HG03045 (cell line): ENCODE data around the gene SH3GLB2.
A peak's percentile ranks its signal among the peaks of the same experiment; 100 is the strongest.
"Not testable (repeated sequence)": the region's sequence is repeated elsewhere in the genome, so short reads cannot be mapped to it uniquely, and the experiment has no call there.

Experiments used
- ATAC-seq: cut with Tn5 transposase; IDR thresholded peaks from one replicate; pipeline ENCODE4 v1.9.1; 2021; ENCODE audit warnings: mild to moderate bottlenecking, moderate library complexity; ENCODE audit not compliant: unreplicated experiment

Gene SH3GLB2

DNA sequence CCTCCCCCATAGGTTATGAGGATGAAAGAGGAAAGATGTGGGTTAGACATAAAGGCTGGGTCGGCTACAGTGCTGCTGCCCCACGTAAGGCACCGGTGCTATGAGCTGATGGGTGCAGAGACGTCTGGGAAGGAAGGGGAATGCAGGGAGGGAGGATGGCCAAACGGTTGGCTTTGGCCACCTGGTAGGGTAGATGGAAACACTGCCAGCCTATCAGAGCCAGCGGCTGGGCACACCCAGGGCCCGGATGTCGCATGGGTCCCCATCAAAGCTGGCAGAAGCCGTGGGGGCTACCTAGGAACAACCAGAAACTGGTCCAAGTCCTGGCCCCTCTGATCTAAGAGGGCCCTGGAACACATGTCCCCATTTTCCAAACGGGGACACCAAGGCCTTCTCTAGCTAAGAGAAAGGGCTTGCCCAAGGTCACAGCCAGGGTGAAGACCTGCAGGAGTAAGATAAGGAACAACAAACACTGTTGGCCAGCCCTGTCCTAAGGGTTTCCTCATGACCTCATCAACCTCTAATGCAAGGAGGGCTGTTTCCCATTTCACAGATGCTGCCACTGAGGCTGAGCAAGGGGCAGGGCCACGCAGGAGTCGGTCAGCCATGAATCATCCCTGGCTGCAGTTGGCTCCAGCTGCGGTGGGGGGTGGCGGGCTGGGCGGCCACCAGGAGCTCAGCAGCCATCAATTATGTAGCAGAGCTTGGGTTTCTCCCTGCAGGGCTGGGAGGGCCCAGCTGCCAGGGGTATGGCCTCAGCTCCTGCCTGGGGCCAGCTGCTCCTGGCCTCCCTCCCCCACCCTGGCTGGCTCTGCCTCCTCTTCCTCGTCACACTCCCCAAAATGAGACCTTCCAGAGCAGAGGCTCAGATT is 4.9 kb downstream of the SH3GLB2 start:
- no peak for ATAC-seq

DNA sequence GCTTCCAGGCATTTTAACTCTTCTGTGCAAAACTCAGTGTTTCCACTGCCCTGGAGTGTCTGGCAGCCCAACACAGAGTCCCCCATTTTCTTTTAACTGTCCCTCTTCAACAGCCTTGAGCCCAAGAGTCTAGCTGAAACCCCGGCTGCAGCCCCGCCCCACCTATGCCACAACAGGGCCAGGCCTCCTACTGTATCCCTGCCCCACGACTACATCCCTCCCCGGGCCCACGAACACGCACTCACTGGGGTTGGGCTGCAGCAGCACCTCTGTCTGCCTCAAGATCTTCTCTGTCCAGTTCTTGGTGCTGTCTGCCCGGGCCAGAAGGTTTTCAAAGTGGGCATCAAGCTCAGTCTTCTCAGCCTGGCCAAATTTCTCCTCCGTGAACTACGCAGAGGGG is 6.1 kb downstream of the SH3GLB2 start:
- ATAC-seq, result no peak

DNA sequence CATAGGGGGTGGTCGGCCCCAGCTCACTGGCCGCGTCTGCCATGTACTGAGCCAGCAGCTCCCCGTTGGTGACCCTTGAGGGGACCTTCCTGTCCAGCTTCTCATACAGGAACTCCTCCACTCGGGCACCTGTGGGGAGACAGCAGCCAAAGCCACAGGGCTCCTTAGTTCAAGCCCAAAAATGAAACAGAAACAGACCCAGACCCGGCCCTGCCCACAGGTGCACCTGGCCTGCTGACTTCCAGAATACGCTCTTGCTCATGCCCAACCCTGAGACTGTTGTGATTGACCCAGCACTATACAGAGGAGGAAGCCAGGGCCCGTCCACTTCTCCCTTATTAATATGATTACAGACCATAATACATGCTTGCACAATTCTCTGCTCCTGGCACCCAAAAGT is 7.0 kb downstream of the SH3GLB2 start:
- ATAC-seq, result peak; percentile 48

GRCh38 chr9:129014608-129015007 is 13.5 kb downstream of the SH3GLB2 start:
- no peak for ATAC-seq

GRCh38 chr9:129014124-129014523 is 14.0 kb downstream of the SH3GLB2 start:
- no peak for ATAC-seq

- no peak for ATAC-seq
Observed at GRCh38 chr9:129013674-129014073, 14.5 kb downstream of the SH3GLB2 start.

DNA sequence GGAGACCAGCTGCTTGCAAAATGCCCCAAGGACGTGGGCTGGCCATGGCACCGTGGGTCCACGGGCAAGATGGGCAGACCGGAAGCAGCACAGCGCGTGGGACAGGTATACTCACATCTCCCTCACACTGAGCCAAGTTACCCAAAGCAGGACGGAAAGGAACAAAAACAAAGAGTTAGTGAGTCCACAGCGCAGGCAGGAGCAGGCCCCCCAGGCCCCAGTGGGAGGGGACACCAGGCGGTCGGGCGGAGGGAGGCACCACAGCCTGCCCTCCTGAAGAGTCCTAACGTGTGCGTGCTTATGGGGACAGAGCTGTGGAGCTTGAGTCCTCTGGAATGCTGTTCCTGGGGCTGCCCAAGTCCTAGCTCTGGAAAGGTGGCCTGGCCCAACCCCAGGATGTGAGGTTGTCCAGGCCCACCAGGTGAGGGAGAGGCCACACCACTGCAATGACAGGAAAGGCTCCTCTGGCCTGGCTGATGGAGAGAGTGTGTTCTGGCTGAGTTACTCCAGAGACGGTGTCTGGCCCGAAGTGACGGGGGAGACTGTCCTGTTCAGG is 15.2 kb downstream of the SH3GLB2 start:
- ATAC-seq, result no peak

GRCh38 chr9:129012343-129012742 is 15.8 kb downstream of the SH3GLB2 start:
- ATAC-seq, result no peak

DNA sequence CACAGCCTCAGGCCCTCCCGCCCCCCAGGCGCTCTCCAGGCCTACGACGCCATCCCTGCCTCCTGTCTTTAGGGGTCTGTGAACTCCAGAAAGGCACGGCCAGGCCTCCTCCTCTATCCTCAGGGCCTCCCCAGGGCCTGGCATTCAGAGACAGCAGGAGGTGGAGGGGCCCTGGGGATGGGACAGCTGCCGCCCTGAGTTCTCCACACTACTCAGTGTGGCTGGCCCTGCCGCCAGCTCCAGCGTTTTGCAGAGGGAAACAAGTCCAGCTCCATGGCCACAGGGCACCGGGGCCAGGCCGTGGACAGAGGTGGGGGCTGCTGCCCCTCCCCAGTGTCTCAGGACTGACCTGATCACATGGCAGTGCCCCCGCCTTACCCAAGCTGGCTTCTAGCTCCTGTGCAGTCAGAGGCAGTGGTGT is 16.4 kb downstream of the SH3GLB2 start:
- ATAC-seq, result no peak

DNA sequence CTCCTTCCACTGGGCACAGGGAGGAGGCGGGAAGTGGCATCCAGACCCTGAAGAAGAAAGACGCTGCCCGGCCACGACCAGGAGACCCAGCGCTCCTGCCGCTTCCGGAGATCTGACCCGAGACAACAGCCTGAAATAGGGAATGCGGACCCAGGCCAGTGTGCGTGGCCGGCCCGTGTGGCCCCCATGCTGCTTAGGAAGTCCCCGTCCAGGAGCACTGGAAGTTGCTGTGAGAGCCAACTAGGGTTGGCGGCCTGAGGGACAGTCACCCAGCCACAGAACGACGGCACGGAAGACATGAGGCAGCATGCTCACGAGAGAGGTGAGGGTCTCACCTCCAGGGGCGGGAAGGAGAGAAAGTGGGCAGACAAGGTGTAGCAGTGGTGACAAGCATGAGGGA is 17.0 kb downstream of the SH3GLB2 start:
- no peak for ATAC-seq

DNA sequence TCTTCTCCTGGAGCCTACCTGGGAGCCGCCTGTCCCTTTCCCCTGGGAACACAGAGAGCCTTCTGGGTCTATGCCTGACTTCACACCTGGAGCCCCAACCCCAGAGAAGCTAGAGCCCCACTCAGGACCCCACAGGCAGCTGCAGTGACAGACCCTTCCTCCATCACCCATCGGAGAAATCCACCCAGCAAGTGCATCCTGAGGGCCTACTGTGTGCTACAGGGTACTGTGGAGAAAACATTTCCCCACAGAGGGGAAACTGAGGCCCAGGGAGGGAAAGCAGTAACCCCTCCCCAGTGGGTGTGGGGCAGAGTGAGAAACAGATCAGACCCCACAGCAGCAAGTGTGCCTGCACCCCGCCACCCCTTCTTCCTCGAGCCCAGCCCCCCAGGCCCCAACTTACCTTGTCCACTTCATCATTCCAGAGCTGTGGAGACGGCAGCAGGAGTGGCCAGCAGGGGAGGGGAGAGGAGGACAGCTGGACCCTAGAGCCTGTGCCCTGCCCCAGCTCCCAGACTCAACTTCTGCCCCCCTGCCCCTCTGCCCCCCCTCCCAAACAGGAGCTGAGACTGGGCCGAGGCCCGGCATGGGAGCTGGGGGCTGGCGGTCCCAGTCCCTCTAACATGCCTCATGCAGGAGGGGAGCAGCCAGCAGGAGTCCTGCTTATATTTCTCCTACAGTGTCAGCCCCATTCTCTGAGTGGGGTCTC is 17.7 kb downstream of the SH3GLB2 start:
- ATAC-seq, result no peak

DNA sequence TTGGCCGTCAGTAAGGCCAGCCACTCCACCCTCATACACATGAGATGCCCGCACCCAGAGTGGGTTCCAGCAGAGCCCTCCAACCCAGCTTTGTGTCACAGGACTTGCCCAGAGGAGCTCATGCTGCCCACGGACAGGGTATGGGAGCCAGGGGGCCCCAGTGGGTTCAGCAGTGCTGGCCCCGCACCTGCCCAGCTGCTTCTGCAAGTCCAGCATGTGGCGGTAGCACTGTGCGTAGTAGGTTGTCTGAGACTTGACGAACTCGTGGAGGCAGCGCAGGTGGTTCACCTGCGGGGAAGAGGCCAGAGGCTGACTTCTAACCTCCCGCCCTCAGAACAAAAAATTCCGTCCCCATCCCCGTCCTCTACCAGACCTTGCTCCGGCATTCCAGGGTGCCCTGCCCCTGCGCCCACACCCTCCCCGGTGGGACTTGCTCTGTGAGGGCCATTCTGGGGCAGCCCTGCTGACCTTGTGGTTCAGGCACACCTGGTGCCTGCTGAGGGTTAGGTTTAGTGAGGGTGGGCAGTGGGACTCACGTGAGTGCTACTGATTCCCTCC is 18.5 kb downstream of the SH3GLB2 start:
- no peak for ATAC-seq

DNA sequence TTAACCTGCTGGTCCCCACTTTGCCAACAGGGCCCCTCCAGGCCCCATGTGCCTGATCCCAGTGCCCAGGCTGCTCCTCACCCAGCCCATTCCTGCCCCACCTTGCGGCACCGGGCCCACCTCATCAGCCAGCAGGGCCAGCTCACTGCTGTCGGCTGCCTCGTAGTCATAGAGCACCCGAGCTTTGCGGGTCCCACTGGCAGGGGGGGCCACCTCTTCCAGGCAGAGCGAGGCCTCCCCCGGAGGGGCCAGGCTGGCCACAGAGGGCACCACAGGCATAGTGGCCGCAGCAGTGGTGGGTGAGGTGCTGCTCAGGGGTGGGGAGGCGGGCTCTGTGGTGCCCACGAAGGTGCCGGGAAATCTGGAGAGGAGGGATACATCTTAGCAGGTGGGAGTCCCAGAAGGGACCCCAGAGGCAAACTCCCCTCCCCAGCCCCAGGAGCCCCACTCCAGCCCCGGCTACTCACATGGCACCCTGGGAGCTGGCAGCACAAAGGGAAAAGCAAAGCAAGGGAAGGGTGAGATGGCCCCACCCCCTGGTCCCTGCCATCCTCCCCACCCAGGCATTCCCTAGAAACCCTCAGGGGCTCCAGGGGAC is 19.0 kb downstream of the SH3GLB2 start:
- no peak for ATAC-seq

DNA sequence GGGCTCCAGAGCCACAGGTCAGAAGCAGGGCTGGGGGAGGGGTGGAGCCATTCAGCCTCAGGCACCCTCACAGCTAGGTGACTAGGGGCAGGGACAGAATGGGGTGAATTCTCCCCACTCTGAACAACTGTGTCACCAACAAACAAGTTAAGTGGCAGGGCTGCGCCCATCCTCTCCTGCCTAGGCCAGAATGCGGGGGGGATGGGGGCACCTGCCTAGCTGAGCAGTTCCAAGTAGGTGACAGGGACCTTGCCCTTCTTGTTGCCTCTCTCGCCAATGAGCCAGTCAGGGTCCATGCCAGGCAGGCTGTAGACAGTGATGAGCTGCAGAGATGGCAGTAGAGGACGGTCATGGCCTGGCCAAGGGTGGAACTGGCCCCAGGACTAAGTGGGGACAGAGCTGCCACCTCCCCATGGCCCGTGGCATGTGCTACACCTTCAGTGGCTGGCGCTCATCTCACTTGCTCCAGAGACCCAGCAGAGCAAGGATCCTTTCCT is 19.6 kb downstream of the SH3GLB2 start:
- no peak for ATAC-seq

DNA sequence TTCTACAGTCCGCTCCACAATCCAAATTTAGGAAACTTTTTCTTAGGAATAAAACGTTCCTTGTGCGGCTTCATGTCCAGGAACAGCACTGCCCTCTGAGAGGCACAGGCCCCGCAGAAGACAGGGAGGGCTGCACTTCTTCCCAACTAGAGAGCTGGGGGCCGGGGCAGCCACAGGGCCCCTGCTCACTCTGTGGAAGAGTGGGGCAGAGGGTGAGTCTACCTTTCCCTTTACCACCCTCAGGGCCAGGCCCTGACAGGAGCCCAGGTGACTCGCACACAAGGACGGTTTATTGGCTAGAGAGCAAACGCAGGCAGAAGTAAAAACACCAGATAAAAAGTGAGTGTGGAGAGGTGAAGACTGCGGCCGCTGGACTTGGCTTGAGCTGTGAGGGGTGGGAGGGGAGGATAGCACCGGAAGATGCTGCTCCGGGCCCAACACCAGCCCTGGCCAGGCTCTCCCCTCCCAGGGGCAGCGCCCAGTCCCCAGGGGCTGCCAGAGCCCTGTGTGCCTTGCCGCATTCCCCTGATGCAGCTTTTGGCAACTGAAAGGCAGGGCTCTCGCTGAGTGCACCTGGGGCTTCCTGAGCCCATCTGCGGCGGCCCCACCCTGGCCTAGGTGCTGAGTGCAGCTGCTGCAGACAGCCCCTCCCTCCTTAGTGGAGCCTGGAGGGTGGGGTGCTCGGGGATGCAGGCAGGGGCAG is 20.2 kb downstream of the SH3GLB2 start:
- ATAC-seq, result no peak

GRCh38 chr9:129007035-129007765 is 20.9 kb downstream of the SH3GLB2 start:
- no peak for ATAC-seq

- ATAC-seq, result no peak
Observed at GRCh38 chr9:129006328-129007034, 21.6 kb downstream of the SH3GLB2 start.

DNA sequence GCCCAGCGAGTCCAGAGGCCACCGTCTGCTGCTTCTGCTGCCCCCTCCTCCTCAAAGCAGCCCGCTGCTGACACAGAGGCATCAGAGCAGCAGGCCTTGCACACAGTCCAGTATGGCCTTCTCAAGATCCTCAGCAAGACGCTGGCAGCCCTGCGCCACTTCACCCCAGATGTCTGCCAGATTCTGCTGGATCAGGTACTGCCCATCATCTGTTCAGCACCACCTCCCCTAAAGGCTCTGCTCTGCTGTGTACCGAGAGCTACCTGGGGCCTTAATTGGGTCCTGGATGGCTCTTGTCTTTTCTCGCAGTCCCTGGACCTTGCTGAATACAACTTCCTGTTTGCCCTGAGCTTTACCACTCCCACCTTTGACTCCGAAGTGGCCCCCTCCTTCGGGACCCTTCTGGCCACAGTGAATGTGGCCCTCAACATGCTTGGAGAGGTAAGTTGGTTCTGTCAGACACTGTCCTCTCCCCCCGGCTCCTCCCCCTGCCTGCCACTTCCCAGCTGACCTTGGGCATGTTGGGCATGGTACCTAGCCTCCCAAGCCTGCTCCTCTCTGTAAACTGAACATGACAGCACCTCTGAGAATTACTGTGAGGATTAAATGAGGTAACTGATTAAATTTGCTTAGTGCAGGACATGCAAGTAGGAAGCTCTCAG is 22.7 kb downstream of the SH3GLB2 start:
- no peak for ATAC-seq

DNA sequence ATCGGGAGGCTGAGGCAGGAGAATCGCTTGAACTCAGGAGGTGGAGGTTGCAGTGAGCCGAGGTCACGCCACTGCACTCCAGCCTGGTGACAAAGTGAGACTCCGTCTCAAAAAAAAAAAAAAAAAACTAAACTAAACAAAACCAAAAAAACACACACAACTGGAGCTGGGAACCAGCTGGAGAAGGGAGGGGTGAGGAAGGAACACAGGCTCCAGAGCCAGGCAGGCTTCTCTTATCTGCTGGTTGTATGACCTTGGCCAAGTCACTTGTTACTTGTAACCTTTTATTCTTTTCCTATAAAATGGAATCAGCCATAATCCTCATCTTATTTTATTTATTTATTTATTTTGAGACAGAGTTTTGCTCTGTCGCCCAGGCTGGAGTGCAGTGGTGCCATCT is 24.0 kb downstream of the SH3GLB2 start:
- not testable (repeated sequence) for ATAC-seq
